HG02870 (cell line): ENCODE data around the gene ZBTB8A.
"Not testable (repeated sequence)": the region's sequence is repeated elsewhere in the genome, so short reads cannot be mapped to it uniquely, and the experiment has no call there.

Experiments used
- ATAC-seq: cut with Tn5 transposase; IDR thresholded peaks from one replicate; pipeline ENCODE4 v1.9.1; 2021; ENCODE audit warnings: mild to moderate bottlenecking, moderate library complexity; ENCODE audit not compliant: unreplicated experiment

The ZBTB8A gene

DNA sequence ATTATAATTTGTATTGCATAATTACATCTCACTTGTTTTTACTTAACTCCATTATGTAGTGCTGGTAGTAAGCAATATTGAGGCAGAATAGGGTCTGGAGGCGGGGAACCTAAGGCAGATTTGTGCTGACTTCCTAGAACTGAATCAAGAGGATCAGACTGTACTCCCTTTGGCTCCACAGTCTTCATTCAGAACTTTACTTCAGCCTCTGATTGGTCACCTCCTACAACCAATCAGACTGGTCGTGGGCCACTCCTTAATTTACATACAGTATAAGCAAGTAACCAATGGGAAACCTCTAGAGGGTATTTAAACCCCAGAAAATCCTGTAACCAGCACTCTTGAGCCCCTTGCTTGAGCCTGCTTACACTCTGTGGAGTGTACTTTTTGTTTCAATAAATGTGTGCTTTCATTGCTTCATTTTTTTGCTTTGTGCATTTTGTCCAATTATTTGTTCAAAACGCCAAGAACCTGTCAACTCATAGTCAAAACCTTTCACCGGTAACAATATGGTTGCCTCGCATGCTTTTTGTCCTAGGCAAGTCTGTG lies 79.5 kb downstream of the ZBTB8A start:
- no peak for ATAC-seq

DNA sequence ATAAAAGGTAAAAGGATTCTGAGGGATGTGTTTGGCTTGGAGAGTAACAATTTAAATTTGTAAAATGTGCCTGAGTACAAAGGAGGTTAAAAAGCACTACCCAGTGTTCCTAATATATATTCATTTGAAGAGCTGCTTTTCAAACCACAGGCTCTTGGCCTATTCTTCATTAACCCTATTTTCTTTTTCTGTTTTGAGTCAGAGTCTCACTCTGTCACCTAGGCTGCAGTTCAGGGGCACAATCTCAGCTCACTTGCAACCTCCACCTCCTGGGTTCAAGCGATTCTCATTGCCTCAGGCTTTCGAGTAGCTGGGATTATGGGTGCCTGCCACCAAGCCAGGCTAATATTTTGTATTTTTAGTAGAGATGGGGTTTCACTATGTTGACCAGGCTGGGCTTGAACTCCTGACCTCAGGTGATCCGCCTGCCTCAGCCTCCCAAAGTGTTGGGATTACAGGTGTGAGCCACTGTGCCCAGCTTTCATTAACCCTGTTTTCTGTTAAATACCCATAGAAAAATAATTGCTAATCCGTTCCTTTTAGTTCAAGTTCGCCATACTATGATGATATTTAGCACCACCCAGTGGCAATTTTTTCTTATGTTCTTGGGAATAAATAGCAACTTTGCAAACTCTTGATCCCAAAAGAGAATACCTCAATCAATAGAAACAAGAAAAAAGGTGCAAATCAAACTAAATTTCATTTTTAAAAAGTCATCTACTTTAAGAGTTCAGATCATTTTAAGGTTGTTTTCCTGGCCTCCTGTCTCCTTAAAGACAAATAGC lies 80.7 kb downstream of the ZBTB8A start:
- peak; percentile 66 for ATAC-seq

GRCh38 chr1:32622205-32622604 lies 83.0 kb downstream of the ZBTB8A start:
- ATAC-seq = no peak

DNA sequence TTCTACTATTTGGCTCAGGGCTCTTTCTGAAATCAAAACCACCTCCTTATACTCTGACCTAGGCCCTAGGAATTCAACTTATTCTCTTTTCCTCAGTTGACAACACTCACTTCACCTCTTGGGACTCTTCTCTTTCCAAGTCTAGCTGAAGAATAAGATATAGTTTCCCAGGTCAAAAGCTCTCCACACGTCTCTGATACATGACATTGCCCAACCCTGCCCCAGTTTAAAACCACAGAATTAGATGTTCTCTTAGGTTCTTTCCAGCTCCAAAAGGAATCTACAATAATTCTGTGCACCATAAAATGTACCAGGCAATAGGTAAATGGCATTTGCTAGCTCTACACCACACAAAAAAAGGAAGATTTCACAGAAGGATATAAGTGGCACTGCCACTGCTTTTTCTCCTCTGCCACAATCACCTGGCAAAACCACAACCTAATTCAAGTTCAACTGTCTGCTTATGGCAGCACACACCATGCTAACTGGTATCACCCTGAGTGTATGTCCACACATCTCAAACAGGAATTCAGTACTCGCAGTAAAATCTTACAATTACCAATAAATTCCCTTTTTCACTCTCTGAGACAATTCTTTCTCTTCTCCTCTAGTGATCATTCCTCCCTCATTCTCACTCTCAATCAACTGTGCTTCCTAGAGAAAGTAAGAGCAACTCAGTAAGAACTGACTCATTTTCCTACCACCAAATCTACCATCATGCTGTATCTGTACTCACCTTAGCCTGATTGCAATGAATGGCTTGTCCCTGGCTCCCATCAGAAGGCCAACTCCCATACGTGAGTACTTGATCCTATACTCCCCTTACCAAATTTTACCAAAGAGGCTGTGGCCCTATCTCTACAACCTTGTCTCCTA lies 83.8 kb downstream of the ZBTB8A start:
- ATAC-seq = no peak

GRCh38 chr1:32623775-32624174 lies 84.5 kb downstream of the ZBTB8A start:
- ATAC-seq = no peak

- no peak for ATAC-seq
Observed at GRCh38 chr1:32626176-32626575, 86.9 kb downstream of the ZBTB8A start.

GRCh38 chr1:32627596-32628162 lies 88.5 kb downstream of the ZBTB8A start:
- ATAC-seq = peak; percentile 75

GRCh38 chr1:32630173-32630572 lies 90.9 kb downstream of the ZBTB8A start:
- ATAC-seq = not testable (repeated sequence)

DNA sequence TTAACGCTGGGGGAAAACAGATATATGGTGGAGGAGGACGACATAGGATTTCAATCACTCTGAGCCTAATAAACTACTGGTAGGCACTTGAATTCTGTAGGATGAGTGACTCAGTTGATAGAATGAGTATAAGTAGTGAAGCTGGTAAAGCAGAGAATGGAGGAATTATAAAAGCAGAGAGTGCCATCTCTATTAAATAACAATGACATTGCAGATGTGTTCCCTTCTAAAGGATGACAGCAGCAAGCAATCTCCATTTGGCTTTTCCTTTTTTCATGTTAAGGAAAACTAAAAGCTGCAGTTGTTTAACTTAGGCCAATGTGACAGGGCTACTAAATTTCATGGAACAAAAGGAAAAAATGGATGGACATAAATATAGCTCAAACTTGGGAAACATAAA lies 93.6 kb downstream of the ZBTB8A start:
- ATAC-seq = no peak

DNA sequence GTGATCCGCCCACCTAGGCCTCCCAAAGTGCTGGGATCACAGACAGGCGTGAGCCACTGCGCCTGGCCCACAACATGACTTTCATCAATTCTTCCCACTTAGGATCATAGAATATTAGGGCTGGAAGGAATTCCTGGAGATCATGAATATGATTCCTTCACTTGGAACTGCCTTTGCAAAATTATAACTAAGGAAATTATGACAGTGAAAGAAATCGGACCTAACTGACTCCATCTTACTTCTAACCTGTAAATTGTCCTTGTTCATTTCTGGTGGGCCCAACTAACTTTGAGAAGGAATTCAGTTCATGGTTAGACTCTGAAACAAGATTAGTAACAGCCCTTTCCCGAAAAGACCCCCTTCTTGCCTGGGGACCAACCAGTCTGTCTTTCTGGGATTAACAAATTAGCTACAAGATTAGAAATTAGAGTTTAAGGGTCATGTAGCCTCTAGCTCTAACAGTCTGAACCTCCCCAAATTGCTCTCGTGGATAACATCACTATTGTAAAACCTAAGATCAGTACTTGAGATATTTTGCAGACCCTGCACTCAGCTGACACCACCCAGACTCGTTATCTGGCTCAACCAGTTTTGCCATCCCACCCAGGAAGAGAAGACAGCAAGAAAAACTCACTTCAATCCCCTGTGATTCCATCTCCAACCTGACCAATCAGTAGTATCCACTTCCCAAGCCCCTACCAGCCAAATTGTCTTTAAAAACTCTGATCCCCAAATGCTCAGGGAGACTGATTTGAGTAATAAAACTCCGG lies 96.5 kb downstream of the ZBTB8A start:
- ATAC-seq = no peak

DNA sequence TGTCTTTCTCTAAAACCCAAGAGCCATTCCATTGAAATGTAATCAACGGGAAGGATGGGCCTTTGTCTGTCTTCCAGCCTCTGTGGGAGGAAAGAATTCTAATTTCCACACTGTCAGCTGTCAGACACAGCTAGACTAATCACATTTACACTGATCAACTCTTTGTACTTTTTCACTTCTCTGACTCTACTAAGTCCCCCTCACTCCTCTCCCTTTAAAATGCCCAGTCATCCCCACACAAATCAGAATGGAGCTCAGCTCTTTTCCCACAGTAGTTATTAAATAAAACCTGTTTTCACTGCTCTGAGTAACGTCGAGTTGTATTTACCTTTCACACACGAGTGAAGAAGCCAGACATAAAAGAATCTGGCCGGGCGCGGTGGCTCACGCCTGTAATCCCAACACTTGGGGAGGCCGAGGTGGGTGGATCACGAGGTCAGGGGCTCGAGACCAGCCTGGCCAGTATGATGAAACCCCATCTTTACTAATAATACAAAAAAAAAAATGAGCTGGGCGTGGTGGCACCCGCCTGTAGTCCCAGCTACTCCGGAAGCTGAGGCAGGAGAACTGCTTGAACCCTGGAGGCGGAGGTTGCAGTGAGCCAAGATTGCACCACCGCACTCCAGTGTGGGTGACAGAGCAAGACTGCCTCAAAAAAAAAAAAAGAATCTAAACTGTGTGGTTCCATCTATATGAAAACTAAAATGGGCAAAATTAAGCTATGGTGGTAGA lies 97.9 kb downstream of the ZBTB8A start:
- ATAC-seq = no peak

GRCh38 chr1:32639489-32640075 lies 100.4 kb downstream of the ZBTB8A start:
- no peak for ATAC-seq

DNA sequence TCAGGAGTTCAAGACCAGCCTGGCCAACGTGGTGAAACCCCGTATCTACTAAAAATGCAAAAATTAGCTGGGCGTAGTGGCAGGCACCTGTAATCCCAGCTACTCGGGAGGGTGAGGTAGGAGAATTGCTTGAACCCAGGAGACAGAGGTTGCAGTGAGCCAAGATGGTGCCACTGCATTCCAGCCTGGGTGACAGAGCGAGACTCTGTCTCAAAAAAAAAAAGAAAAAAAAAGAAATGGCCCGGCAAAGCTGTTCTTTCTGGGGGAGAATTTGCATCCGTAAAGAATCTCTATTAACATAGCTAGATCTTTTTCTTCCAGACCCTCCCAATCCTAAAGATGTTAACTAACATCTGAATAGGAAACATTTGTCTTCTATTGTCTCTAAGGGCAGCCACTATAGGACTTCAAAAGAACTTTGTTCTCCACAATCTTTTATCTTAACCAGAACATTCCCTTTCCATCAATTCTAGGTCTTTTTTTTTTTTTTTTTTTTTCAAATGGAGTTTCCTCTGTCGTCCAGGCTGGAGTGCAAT lies 103.1 kb downstream of the ZBTB8A start:
- not testable (repeated sequence) for ATAC-seq

DNA sequence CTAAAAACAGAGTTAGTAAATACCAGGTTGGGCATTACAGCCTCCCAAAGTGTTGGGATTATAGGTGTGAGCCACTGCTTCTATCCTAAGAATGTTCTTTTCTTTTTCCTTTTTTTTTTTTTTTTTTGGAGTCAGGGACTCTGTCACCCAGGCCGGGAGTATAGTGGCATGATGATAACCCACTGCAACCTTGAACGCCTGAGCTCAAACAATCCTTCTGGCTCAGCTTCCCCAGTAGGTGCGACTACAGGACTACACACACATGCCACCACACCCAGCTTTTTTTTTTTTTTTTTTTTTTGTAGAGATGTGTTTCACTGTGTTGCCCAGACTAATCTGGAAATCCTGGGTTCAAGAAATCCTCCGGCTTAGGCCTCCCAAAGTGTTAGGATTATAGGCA lies 105.2 kb downstream of the ZBTB8A start:
- no peak for ATAC-seq

DNA sequence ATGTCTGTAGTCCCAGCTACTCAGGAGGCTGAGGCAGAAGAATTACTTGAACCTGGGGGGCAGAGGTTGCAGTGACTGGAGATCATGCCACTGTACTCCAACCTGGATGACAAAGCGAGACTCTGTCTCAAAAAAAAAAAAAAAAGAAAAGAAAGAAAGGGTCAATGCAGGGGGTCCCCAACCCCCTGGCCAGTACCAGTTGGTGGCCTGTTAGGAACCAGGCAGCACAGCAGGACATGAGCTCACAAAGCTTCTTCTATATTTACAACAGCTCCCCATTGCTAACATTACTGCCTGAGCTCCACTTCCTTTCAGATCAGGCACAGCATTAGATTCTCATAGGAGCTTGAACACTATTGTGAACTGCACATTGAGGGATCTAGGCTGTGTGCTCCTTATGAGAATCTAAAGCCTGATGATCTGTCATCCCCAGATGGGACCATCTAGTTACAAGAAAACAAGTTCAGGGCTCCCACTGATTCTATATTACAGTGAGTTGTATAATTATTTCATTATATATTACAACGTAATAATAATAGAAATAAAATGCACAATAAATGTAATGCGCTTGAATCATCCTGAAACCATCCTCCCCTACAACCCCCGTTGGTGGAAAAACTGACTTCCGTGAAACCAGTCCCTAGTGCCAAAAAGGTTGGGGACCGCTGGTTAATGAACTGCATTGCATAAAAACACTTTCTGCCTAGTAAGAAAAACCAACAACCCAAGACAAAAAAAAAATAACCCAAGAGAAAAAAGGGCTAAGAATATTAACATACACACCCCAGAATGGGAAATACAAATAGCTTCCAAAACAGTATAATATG lies 108.3 kb downstream of the ZBTB8A start:
- ATAC-seq = no peak

- peak; percentile 62 for ATAC-seq
Observed at GRCh38 chr1:32650248-32650751, 111.1 kb downstream of the ZBTB8A start, which contains the start of gene ZBTB8OS. Gene ZBTB8OS (minus strand): TSS chr1:32650550. CDS start chr1:32650529, 21 bp downstream.

- peak; percentile 75 for ATAC-seq
Observed at GRCh38 chr1:32650752-32651460, 111.7 kb downstream of the ZBTB8A start, which contains the start of gene RBBP4. Gene RBBP4 (plus strand): TSS chr1:32651208. CDS start chr1:32651307, 99 bp downstream.
